ENCODE measurements around the gene MINDY4.

The MINDY4 gene

GRCh38 chr7:30816645-30817370 lies 45.6 kb downstream of the MINDY4 start (continued):
- TF ChIP-seq ZNF354C (tag by site-specific recombination; IDR thresholded peaks at IDR 0.05; ENCODE audit: borderline replicate concordance, low read depth) (no peak), PATZ1 (tag by site-specific recombination; IDR thresholded peaks at IDR 0.05) (no peak), ZNF629 (tag by site-specific recombination; IDR thresholded peaks at IDR 0.05) (no peak), RBAK (tag by site-specific recombination; IDR thresholded peaks at IDR 0.05) (no peak), ZFHX2 (tag by site-specific recombination; conservative IDR thresholded peaks at IDR 0.05) (no peak), FEZF1 (tag by site-specific recombination; IDR thresholded peaks at IDR 0.05) (no peak), ZNF155 (tag by site-specific recombination; IDR thresholded peaks at IDR 0.05) (no peak), ZNF692 (tag by site-specific recombination; IDR thresholded peaks at IDR 0.05) (no peak), SCRT2 (tag by site-specific recombination; IDR thresholded peaks at IDR 0.05) (no peak), KLF10 (tag by site-specific recombination; IDR thresholded peaks at IDR 0.05) (no peak), ZNF830 (tag by site-specific recombination; IDR thresholded peaks at IDR 0.05; ENCODE audit: low read depth) (no peak), ZNF350 (tag by site-specific recombination; IDR thresholded peaks at IDR 0.05) (no peak), ZBTB6 (tag by site-specific recombination; IDR thresholded peaks at IDR 0.05) (no peak), PRDM2 (tag by site-specific recombination; IDR thresholded peaks at IDR 0.05; ENCODE audit: borderline replicate concordance) (no peak)

- POLR2A ChIA-PET = no interaction called here
- Histone ChIP-seq H3K36me3 (ENCODE audit: control insufficient read depth in 2 of 2, insufficient read depth in 1 of 2, low read length in 2 of 2) (no peaks in the 10 kb centered on the region), H3K4me3 (ENCODE audit: low read depth, low read length) (no peak overlapping the region), H3K4me1 (ENCODE audit: control insufficient read depth, insufficient read depth, low read length) (no peaks in the 10 kb centered on the region), H3K27ac (ENCODE audit: extremely low read depth, low read depth, low read length) (no peak overlapping the region), H3K9me3 (ENCODE audit: control insufficient read depth, insufficient read depth, low read depth, low read length) (no peaks in the 10 kb centered on the region)
- TF ChIP-seq ZNF600 (tag by site-specific recombination; IDR thresholded peaks at IDR 0.05) = no peak
- CTCF ChIA-PET = interaction anchor here (0.9 kb wide), 1 partner anchor 15 kb away, joined by 3 read pairs; no protein-coding TSS in a partner anchor
These were observed 46.2 kb downstream of the MINDY4 start for GRCh38 chr7:30817371-30817767.
